HepG2 (cell line): ENCODE data around the gene RAPGEF2. TPM values are rescaled to one million over a fixed set of nuclear protein-coding genes. Genes with fewer than 3 reads are reported as not detected.

Source experiments
- ATAC-seq: fragments of 200-7000 bp; cut with Tn5 transposase; 3 replicates; pipeline ENCODE4 v1.9.1; 2020; ENCODE audit warnings: mild to moderate bottlenecking, moderate library complexity
- BruUV-seq: library from RNA; stranded (reverse); fragments of 400-500 nt; replicated peaks from 2 replicates; lab custom pipeline; 2021; lab: Mats Ljungman, UMichigan
- CTCF ChIA-PET: fragments of 300-600 bp; formaldehyde crosslinking; extraction: SDS; loops from one replicate; lab custom pipeline; 2021; ENCODE audit warnings: low total read pairs, inconsistent platforms, low intra/inter-chr PET ratio; lab: Yijun Ruan, JAX
- POLR2A ChIA-PET: fragments of 350-600 bp; sonication (Branson Sonifier 250); formaldehyde crosslinking; loops from one replicate; lab custom pipeline; 2020; ENCODE audit warnings: antibody characterized with exemption, inconsistent platforms; lab: Yijun Ruan, JAX
- DNase-seq: peaks from one replicate; pipeline ENCODE4 v3.0.0-alpha.2; 2015; ENCODE audit warnings: low spot score
- FAIRE-seq: peaks from 3 replicates; lab custom pipeline; 2011; peaks lifted over from hg19 to GRCh38; lab: Jason Lieb, UNC
- H2AFZ ChIP-seq: one replicate; pipeline ENCODE4 v1.6.1; 2011; ENCODE audit warnings: low read length, inconsistent platforms
- H3K27ac ChIP-seq: fragments of 300-600 bp; 3 replicates; pipeline ENCODE4 v1.8.0; 2011; ENCODE audit warnings: mixed run types, mild to moderate bottlenecking, mixed read lengths, low read length, inconsistent platforms; ENCODE audit not compliant: insufficient read depth; ENCODE audit errors: extremely low read length
- H3K27me3 ChIP-seq, 2 experiments: fragments of 200-600 bp in 1 of 2; 2 replicates in 1 of 2; 3 replicates in 1 of 2; pipeline versions ENCODE4 v1.6.0 to v1.8.0; 2011; ENCODE audit warnings: low read length in 2 of 2, mild to moderate bottlenecking in 2 of 2, moderate library complexity in 2 of 2, inconsistent platforms in 1 of 2; ENCODE audit not compliant: insufficient read depth in 2 of 2, control insufficient read depth in 1 of 2
- H3K36me3 ChIP-seq, 2 experiments: fragments of 200-600 bp in 1 of 2; replicated peaks in 1 of 2; 2 replicates in 1 of 2; 3 replicates in 1 of 2; pipeline versions ENCODE4 v1.5.1 to v1.8.0; 2011; ENCODE audit warnings: low read length in 2 of 2, inconsistent platforms in 1 of 2; ENCODE audit not compliant: insufficient read depth in 2 of 2, control insufficient read depth in 1 of 2
- H3K4me1 ChIP-seq: 2 replicates; pipeline ENCODE4 v1.5.1; 2012; ENCODE audit warnings: low read length, inconsistent platforms; ENCODE audit not compliant: insufficient read depth
- H3K4me2 ChIP-seq: 2 replicates; pipeline ENCODE4 v1.6.0; 2011; ENCODE audit warnings: low read depth, low read length, inconsistent platforms
- H3K4me3 ChIP-seq, 3 experiments: fragments of 200-600 bp in 1 of 3; sonication (generic), shearing (Covaris generic) in 1 of 3; replicated peaks in 1 of 3; 2 replicates each; pipeline ENCODE4 v1.5.1; 2011 to 2016; ENCODE audit warnings: low read length in 3 of 3, inconsistent platforms in 2 of 3, low read depth in 2 of 3, mild to moderate bottlenecking in 2 of 3, control low read depth in 1 of 3, mixed read lengths in 1 of 3; ENCODE audit not compliant: insufficient read depth in 1 of 3
- H3K79me2 ChIP-seq: one replicate; pipeline ENCODE4 v1.6.1; 2011; ENCODE audit warnings: low read length, inconsistent platforms; ENCODE audit not compliant: insufficient read depth
- H3K9ac ChIP-seq: 2 replicates; pipeline ENCODE4 v1.6.0; 2011; ENCODE audit warnings: mild to moderate bottlenecking, low read depth, low read length, inconsistent platforms; ENCODE audit not compliant: insufficient read depth
- H3K9me3 ChIP-seq: 2 replicates; pipeline ENCODE4 v1.5.1; 2012; ENCODE audit warnings: mild to moderate bottlenecking, low read length
- H4K20me1 ChIP-seq: 2 replicates; pipeline ENCODE4 v1.6.0; 2011; ENCODE audit warnings: inconsistent platforms, mild to moderate bottlenecking, low read length, moderate library complexity; ENCODE audit not compliant: insufficient read depth
- ATF7 ChIP-seq, 2 experiments: fragments of 450-650 bp in 1 of 2; sonication (generic) in 1 of 2; formaldehyde crosslinking in 1 of 2; IDR thresholded peaks; 2 replicates each; pipeline versions ENCODE4 v1.4.0 to v1.6.1; 2016 to 2020; ENCODE audit warnings: antibody characterized with exemption in 1 of 2, mild to moderate bottlenecking in 1 of 2, missing genetic modification reagents in 1 of 2
- FOXK2 ChIP-seq: fragments of 450-650 bp; IDR thresholded peaks from 2 replicates; pipeline ENCODE4 v1.6.1; 2016
- MAFG ChIP-seq: sonication (generic); formaldehyde crosslinking; IDR thresholded peaks from 2 replicates; pipeline ENCODE4 v1.5.1; 2020; ENCODE audit warnings: mild to moderate bottlenecking, missing genetic modification reagents
- MLLT10 ChIP-seq: sonication (generic); formaldehyde crosslinking; IDR thresholded peaks from 2 replicates; pipeline ENCODE4 v1.4.0; 2020; ENCODE audit warnings: missing genetic modification reagents
- SNRNP70 ChIP-seq: fragments of 200-400 bp; formaldehyde crosslinking; IDR thresholded peaks from 2 replicates; pipeline ENCODE4 v1.6.1; 2017; ENCODE audit warnings: mild to moderate bottlenecking, low read depth, low read length, moderate library complexity
- ZBTB1 ChIP-seq: sonication (generic); formaldehyde crosslinking; IDR thresholded peaks from 2 replicates; pipeline ENCODE4 v1.4.0; 2020; ENCODE audit warnings: missing genetic modification reagents, borderline replicate concordance
- ZNF451 ChIP-seq: sonication (generic); formaldehyde crosslinking; IDR thresholded peaks from 2 replicates; pipeline ENCODE4 v1.5.0; 2020; ENCODE audit warnings: mild to moderate bottlenecking, missing genetic modification reagents
- ZNF570 ChIP-seq: sonication (generic); formaldehyde crosslinking; IDR thresholded peaks from 2 replicates; pipeline ENCODE4 v1.4.0; 2020; ENCODE audit warnings: mild to moderate bottlenecking, missing genetic modification reagents, borderline replicate concordance
- ZSCAN29 ChIP-seq: sonication (generic); formaldehyde crosslinking; conservative IDR thresholded peaks from 2 replicates; pipeline ENCODE4 v1.4.0; 2020; ENCODE audit warnings: mild to moderate bottlenecking, missing genetic modification reagents
- WGBS: methylation state at CpG from one replicate; pipeline ENCODE4 v1.1.6; 2017; ENCODE audit warnings: low lambda C conversion rate; 5-methylcytosine and 5-hydroxymethylcytosine counted together
- in situ Hi-C: cut with HindIII; loops from 2 replicates; pipeline ENCODE4 v1.10.0; 2017; ENCODE audit warnings: low pct_unique_long_range_greater_than_20kb; ENCODE audit not compliant: extremely low pct_ligation_motif_present
- intact Hi-C: fragments of 100-400 bp; cut with micrococcal nuclease; formaldehyde crosslinking; loops from one replicate; pipeline ENCODE4 v1.10.0; 2022; ENCODE audit not compliant: unreplicated experiment
- polyA plus RNA-seq, 8 experiments: library from polyadenylated mRNA; depleted of rRNA in 3 of 8; stranded (reverse) in 7 of 8; unstranded in 1 of 8; fragments of >200 nt; fragmentation: Illumina TruSeq in 4 of 8; extraction: Trizol in 4 of 8; gene quantifications; 2 replicates each; pipeline versions ENCODE4 v1.2.1 to v1.2.3, GENCODE V29; 2011 to 2016; ENCODE audit warnings: low read depth in 4 of 8, missing spikeins in 1 of 8, mixed read lengths in 1 of 8; ENCODE audit not compliant: insufficient read depth in 1 of 8
- total RNA-seq, 5 experiments: library from RNA; depleted of rRNA; stranded (reverse); fragments of >200 nt; fragmentation: Illumina TruSeq; extraction: Trizol; gene quantifications; 2 replicates each; pipeline ENCODE4 v1.2.3, GENCODE V29; 2016; ENCODE audit warnings: low read depth in 1 of 5
- TF ChIP-seq, protein P1 (sequence below): sonication (generic); formaldehyde crosslinking; IDR thresholded peaks from 2 replicates; pipeline ENCODE4 v1.4.0; 2020; ENCODE audit warnings: missing genetic modification reagents, borderline replicate concordance
- TF ChIP-seq, protein P2 (sequence below): sonication (generic); formaldehyde crosslinking; IDR thresholded peaks from 2 replicates; pipeline ENCODE4 v1.4.0; 2020; ENCODE audit warnings: missing genetic modification reagents

RAPGEF2 gene
- total and polyA plus RNA-seq, 2 of the 13 experiments (the other 11 are each of a cell fraction or from before 2014, with no cell fraction given) = 19.2 to 23.0 TPM

DNA sequence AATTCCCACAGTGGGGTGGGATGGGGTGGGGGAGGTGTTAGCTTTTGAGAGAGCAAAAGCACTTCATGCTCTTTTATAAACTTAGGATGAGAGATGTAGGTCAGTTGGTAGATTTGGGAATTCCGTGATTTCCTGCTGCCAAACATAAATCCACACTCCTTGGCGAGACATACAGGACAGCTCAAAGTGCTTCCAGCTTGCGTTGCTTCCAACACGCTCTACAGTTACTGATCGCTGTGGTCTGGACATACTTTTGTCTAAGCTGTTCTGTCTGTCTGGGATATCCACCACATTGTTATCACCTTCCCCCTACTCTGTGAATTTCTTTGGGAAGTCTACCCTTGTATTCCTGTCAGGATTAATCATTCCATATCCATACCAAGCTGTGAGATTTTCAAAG is 117.5 kb downstream of the RAPGEF2 start:
- no peak overlapping the region for H3K9ac ChIP-seq
- H4K20me1 ChIP-seq = no peaks in the 10 kb centered on the region
- no peak overlapping the region for H3K27ac ChIP-seq
- in situ Hi-C loops (no loop called here), intact Hi-C loops (no loop called here)
- ChIA-PET POLR2A (no interaction called here), CTCF (no interaction called here)
- ATAC-seq (no peak), DNase-seq (no peak), FAIRE-seq (no peak)
- peaks cover 20% of the 10 kb centered on the region for H3K4me1 ChIP-seq
- H3K4me3 ChIP-seq = no peak overlapping the region
- no peaks in the 10 kb centered on the region for H3K36me3 ChIP-seq
- no peaks in the 10 kb centered on the region for H3K9me3 ChIP-seq
- no peaks in the 10 kb centered on the region for H3K79me2 ChIP-seq
- no TSS peak for BruUV-seq
- TF ChIP-seq ZNF451 (CRISPR knock-in tag) (no peak), FOXK2 (no peak), ZBTB1 (no peak), ZSCAN29 (CRISPR knock-in tag) (no peak), ATF7 (IDR thresholded peaks at IDR 0.05) (no peak), ATF7 (CRISPR knock-in tag; IDR thresholded peaks at IDR 0.05) (no peak), MAFG (CRISPR knock-in tag) (no peak), ZNF570 (CRISPR knock-in tag) (no peak), SNRNP70 (no peak), MLLT10 (no peak)
- TF ChIP-seq, protein P1, sequence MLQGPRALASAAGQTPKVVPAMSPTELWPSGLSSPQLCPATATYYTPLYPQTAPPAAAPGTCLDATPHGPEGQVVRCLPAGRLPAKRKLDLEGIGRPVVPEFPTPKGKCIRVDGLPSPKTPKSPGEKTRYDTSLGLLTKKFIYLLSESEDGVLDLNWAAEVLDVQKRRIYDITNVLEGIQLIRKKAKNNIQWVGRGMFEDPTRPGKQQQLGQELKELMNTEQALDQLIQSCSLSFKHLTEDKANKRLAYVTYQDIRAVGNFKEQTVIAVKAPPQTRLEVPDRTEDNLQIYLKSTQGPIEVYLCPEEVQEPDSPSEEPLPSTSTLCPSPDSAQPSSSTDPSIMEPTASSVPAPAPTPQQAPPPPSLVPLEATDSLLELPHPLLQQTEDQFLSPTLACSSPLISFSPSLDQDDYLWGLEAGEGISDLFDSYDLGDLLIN = no peak
- TF ChIP-seq, protein P2, sequence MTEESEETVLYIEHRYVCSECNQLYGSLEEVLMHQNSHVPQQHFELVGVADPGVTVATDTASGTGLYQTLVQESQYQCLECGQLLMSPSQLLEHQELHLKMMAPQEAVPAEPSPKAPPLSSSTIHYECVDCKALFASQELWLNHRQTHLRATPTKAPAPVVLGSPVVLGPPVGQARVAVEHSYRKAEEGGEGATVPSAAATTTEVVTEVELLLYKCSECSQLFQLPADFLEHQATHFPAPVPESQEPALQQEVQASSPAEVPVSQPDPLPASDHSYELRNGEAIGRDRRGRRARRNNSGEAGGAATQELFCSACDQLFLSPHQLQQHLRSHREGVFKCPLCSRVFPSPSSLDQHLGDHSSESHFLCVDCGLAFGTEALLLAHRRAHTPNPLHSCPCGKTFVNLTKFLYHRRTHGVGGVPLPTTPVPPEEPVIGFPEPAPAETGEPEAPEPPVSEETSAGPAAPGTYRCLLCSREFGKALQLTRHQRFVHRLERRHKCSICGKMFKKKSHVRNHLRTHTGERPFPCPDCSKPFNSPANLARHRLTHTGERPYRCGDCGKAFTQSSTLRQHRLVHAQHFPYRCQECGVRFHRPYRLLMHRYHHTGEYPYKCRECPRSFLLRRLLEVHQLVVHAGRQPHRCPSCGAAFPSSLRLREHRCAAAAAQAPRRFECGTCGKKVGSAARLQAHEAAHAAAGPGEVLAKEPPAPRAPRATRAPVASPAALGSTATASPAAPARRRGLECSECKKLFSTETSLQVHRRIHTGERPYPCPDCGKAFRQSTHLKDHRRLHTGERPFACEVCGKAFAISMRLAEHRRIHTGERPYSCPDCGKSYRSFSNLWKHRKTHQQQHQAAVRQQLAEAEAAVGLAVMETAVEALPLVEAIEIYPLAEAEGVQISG (CRISPR knock-in tag) = no peak
- H3K27me3 ChIP-seq = no peaks in the 10 kb centered on the region
- H2AFZ ChIP-seq = no peak overlapping the region
- no peak overlapping the region for H3K4me2 ChIP-seq
- WGBS = 100% methylated on average over 5 of the region's 5 CpGs
